H9 (cell line): ENCODE measurements around the gene DNAH12. TPM values are rescaled to one million over a fixed set of nuclear protein-coding genes. Genes with fewer than 3 reads are reported as not detected.

Source experiments
- DNase-seq: peaks from one replicate; pipeline ENCODE4 v3.0.0-alpha.2; 2017
- H2AFZ ChIP-seq: one replicate; pipeline ENCODE4 v1.6.1; 2013; ENCODE audit warnings: mild to moderate bottlenecking, low read length, control low read depth, moderate library complexity
- H2AK5ac ChIP-seq: 2 replicates; pipeline ENCODE4 v1.6.1; 2013; ENCODE audit warnings: low read length, control low read depth, mixed read lengths; ENCODE audit not compliant: insufficient read length
- H2BK120ac ChIP-seq: one replicate; pipeline ENCODE4 v1.6.1; 2013; ENCODE audit warnings: low read depth, mild to moderate bottlenecking, low read length, control low read depth, inconsistent platforms; ENCODE audit not compliant: poor library complexity, severe bottlenecking
- H2BK12ac ChIP-seq: 2 replicates; pipeline ENCODE4 v1.6.1; 2013; ENCODE audit warnings: low read length, control low read depth, mixed read lengths, low read depth; ENCODE audit not compliant: insufficient read length
- H2BK15ac ChIP-seq: 2 replicates; pipeline ENCODE4 v1.6.1; 2013; ENCODE audit warnings: low read depth, low read length, control low read depth
- H2BK20ac ChIP-seq: one replicate; pipeline ENCODE4 v1.6.1; 2013; ENCODE audit warnings: low read depth, mild to moderate bottlenecking, low read length, control low read depth, inconsistent platforms; ENCODE audit not compliant: poor library complexity, severe bottlenecking
- H2BK5ac ChIP-seq: 2 replicates; pipeline ENCODE4 v1.6.1; 2013; ENCODE audit warnings: low read length, control low read depth, mixed read lengths; ENCODE audit not compliant: insufficient read length
- H3K14ac ChIP-seq: 2 replicates; pipeline ENCODE4 v1.6.1; 2013; ENCODE audit warnings: low read length, control low read depth; ENCODE audit not compliant: insufficient read depth
- H3K18ac ChIP-seq: 2 replicates; pipeline ENCODE4 v1.6.1; 2013; ENCODE audit warnings: low read depth, mild to moderate bottlenecking, mixed read lengths, low read length, control low read depth; ENCODE audit not compliant: insufficient read length
- H3K23ac ChIP-seq: 2 replicates; pipeline ENCODE4 v1.6.1; 2013; ENCODE audit warnings: low read length, control low read depth, mixed read lengths, low read depth; ENCODE audit not compliant: insufficient read length
- H3K23me2 ChIP-seq: 2 replicates; pipeline ENCODE4 v1.6.1; 2013; ENCODE audit warnings: low read depth, mild to moderate bottlenecking, mixed read lengths, low read length, control low read depth; ENCODE audit not compliant: insufficient read length, poor library complexity, severe bottlenecking
- H3K27ac ChIP-seq: 2 replicates; pipeline ENCODE4 v1.5.1; 2013; ENCODE audit warnings: low read length, control low read depth, mixed read lengths, low read depth; ENCODE audit not compliant: insufficient read length
- H3K27me3 ChIP-seq: 2 replicates; pipeline ENCODE4 v1.6.1; 2013; ENCODE audit warnings: low read length, control low read depth, inconsistent platforms; ENCODE audit not compliant: insufficient read depth
- H3K4ac ChIP-seq: 2 replicates; pipeline ENCODE4 v1.6.1; 2013; ENCODE audit warnings: low read depth, mild to moderate bottlenecking, control low read depth, inconsistent platforms, low read length, moderate library complexity
- H3K4me1 ChIP-seq: 2 replicates; pipeline ENCODE4 v1.6.1; 2013; ENCODE audit warnings: low read length, control low read depth, inconsistent platforms; ENCODE audit not compliant: insufficient read depth
- H3K4me2 ChIP-seq: 2 replicates; pipeline ENCODE4 v1.6.1; 2013; ENCODE audit warnings: low read length, control low read depth, mixed read lengths; ENCODE audit not compliant: insufficient read length, insufficient read depth
- H3K56ac ChIP-seq: 2 replicates; pipeline ENCODE4 v1.6.1; 2013; ENCODE audit warnings: low read depth, mild to moderate bottlenecking, mixed read lengths, low read length, control low read depth; ENCODE audit not compliant: insufficient read length
- H3K79me1 ChIP-seq: 2 replicates; pipeline ENCODE4 v1.6.1; 2013; ENCODE audit warnings: low read depth, mild to moderate bottlenecking, moderate library complexity, low read length, control low read depth, inconsistent platforms; ENCODE audit not compliant: insufficient read depth, poor library complexity, severe bottlenecking
- H3K79me2 ChIP-seq: 2 replicates; pipeline ENCODE4 v1.6.1; 2013; ENCODE audit warnings: low read length, control low read depth, inconsistent platforms; ENCODE audit not compliant: insufficient read depth
- H3K9ac ChIP-seq: 2 replicates; pipeline ENCODE4 v1.6.1; 2013; ENCODE audit warnings: low read length, control low read depth, mixed read lengths; ENCODE audit not compliant: insufficient read length; ENCODE audit errors: extremely low read depth
- H3K9me3 ChIP-seq: one replicate; pipeline ENCODE4 v1.6.1; 2013; ENCODE audit warnings: low read depth, low read length, inconsistent platforms; ENCODE audit not compliant: control insufficient read depth
- H3T11ph ChIP-seq: one replicate; pipeline ENCODE4 v1.6.1; 2013; ENCODE audit warnings: mild to moderate bottlenecking, low read length, control low read depth, inconsistent platforms
- H4K20me1 ChIP-seq: one replicate; pipeline ENCODE4 v1.6.1; 2013; ENCODE audit not compliant: control insufficient read depth, insufficient read length, insufficient read depth
- H4K5ac ChIP-seq: 2 replicates; pipeline ENCODE4 v1.6.1; 2013; ENCODE audit warnings: low read depth, mild to moderate bottlenecking, mixed read lengths, low read length, control low read depth; ENCODE audit not compliant: insufficient read length
- H4K8ac ChIP-seq: replicated peaks from 2 replicates; pipeline ENCODE4 v1.6.1; 2013; ENCODE audit warnings: low read length, control low read depth, mixed read lengths, low read depth; ENCODE audit not compliant: insufficient read length
- H4K91ac ChIP-seq: 2 replicates; pipeline ENCODE4 v1.6.1; 2013; ENCODE audit warnings: low read depth, mild to moderate bottlenecking, moderate library complexity, mixed read lengths, low read length, control low read depth; ENCODE audit not compliant: insufficient read length
- H3K27ac Mint-ChIP-seq, 3 experiments: 2 replicates in 2 of 3; 3 replicates in 1 of 3; pipeline ENCODE4 v1.8.0; 2020 to 2021; ENCODE audit warnings: mixed read lengths in 3 of 3, mild to moderate bottlenecking in 1 of 3, moderate library complexity in 1 of 3
- H3K27me3 Mint-ChIP-seq: 2 replicates; pipeline ENCODE4 v1.8.0; 2021; ENCODE audit warnings: low read depth, mild to moderate bottlenecking, moderate library complexity, mixed read lengths
- H3K36me3 Mint-ChIP-seq, 3 experiments: 2 replicates in 2 of 3; 3 replicates in 1 of 3; pipeline ENCODE4 v1.8.0; 2020 to 2021; ENCODE audit warnings: low read depth in 3 of 3, mixed read lengths in 3 of 3; ENCODE audit not compliant: insufficient read depth in 1 of 3
- H3K4me1 Mint-ChIP-seq, 2 experiments: 2 replicates each; pipeline ENCODE4 v1.8.0; 2020; ENCODE audit warnings: mixed read lengths in 2 of 2
- H3K4me3 Mint-ChIP-seq, 2 experiments: 2 replicates in 1 of 2; 3 replicates in 1 of 2; pipeline ENCODE4 v1.8.0; 2020 to 2021; ENCODE audit warnings: mild to moderate bottlenecking in 2 of 2, mixed read lengths in 2 of 2, moderate library complexity in 1 of 2
- H3K9me3 Mint-ChIP-seq, 2 experiments: 2 replicates in 1 of 2; 3 replicates in 1 of 2; pipeline ENCODE4 v1.8.0; 2020; ENCODE audit warnings: mild to moderate bottlenecking in 2 of 2, mixed read lengths in 2 of 2, moderate library complexity in 1 of 2
- CTCF ChIP-seq: fragments of 200-600 bp; sonication (generic); conservative IDR thresholded peaks from 3 replicates; pipeline ENCODE4 v1.8.0; 2021; ENCODE audit warnings: antibody characterized with exemption, mild to moderate bottlenecking
- WGBS: extraction: QIAGEN DNeasy Blood & Tissue Kit; methylation state at CpG from one replicate; pipeline ENCODE4 v1.1.7; 2013; ENCODE audit warnings: missing lambda C conversion rate, low lambda C conversion rate, mixed read lengths; ENCODE audit not compliant: insufficient read length; ENCODE audit errors: extremely low coverage; 5-methylcytosine and 5-hydroxymethylcytosine counted together
- total RNA-seq: library from RNA; stranded (reverse); gene quantifications from 2 replicates; pipeline ENCODE4 v1.2.1, GENCODE V29; 2021

Gene DNAH12
- total RNA-seq, 1 experiment from 2014 or later, result not detected

- H3K23ac ChIP-seq, result no peak overlapping the region
- no peak overlapping the region for H3K4me3 Mint-ChIP-seq
- H3K4me1 Mint-ChIP-seq, result peaks cover 6% of the 10 kb centered on the region in 2 experiments
- H3K27me3 ChIP-seq, result no peaks in the 10 kb centered on the region
- no peaks in the 10 kb centered on the region for H3K4me1 ChIP-seq
- WGBS, result no CpG with 5 or more reads among the region's 1 CpG
- no peak overlapping the region for H3K4ac ChIP-seq
- no peak overlapping the region for H3K18ac ChIP-seq
- H3K4me2 ChIP-seq, result no peak overlapping the region
- H3T11ph ChIP-seq, result no peak overlapping the region
- no peak overlapping the region for H3K27ac Mint-ChIP-seq
- no peak overlapping the region for H3K14ac ChIP-seq
- no peak overlapping the region for H4K8ac ChIP-seq
- H2BK15ac ChIP-seq, result no peak overlapping the region
- no peak overlapping the region for H2BK12ac ChIP-seq
- no peak overlapping the region for H3K27ac ChIP-seq
- H3K23me2 ChIP-seq, result no peaks in the 10 kb centered on the region
- no peak overlapping the region for H3K9ac ChIP-seq
- no peak overlapping the region for H2BK5ac ChIP-seq
- no peaks in the 10 kb centered on the region for H3K9me3 Mint-ChIP-seq
- no peaks in the 10 kb centered on the region for H3K79me1 ChIP-seq
- H2BK20ac ChIP-seq, result no peak overlapping the region
- DNase-seq, result no peak
- H3K9me3 ChIP-seq, result no peaks in the 10 kb centered on the region
- H3K27me3 Mint-ChIP-seq, result no peaks in the 10 kb centered on the region
- H4K5ac ChIP-seq, result no peak overlapping the region
- no peaks in the 10 kb centered on the region for H3K79me2 ChIP-seq
- TF ChIP-seq CTCF, result no peak
- H3K56ac ChIP-seq, result no peak overlapping the region
- no peak overlapping the region for H2BK120ac ChIP-seq
- H2AFZ ChIP-seq, result no peak overlapping the region
- no peaks in the 10 kb centered on the region for H4K20me1 ChIP-seq
- H2AK5ac ChIP-seq, result no peak overlapping the region
- H4K91ac ChIP-seq, result no peak overlapping the region
- no peaks in the 10 kb centered on the region for H3K36me3 Mint-ChIP-seq
Observed at GRCh38 chr3:57446318-57446841, 97.8 kb downstream of the DNAH12 start.
